K562 (cell line): ENCODE results near the gene IPO9. TPM values are rescaled to one million over a fixed set of nuclear protein-coding genes. Genes with fewer than 3 reads are reported as not detected.

Source experiments
- ATAC-seq: fragments of 200-7000 bp; cut with Tn5 transposase; 3 replicates; pipeline ENCODE4 v1.9.1; 2020; ENCODE audit warnings: moderate library complexity
- BruUV-seq: library from RNA; stranded (reverse); fragments of 400-500 nt; replicated peaks from 2 replicates; lab custom pipeline; 2021; lab: Mats Ljungman, UMichigan
- CTCF ChIA-PET: fragments of 300-600 bp; formaldehyde crosslinking; extraction: SDS; loops from one replicate; lab custom pipeline; 2021; ENCODE audit warnings: low intra/inter-chr PET ratio; lab: Yijun Ruan, JAX
- POLR2A ChIA-PET: fragments of 300-600, 350-650 bp; sonication (Branson Sonifier 250); formaldehyde crosslinking; extraction: SDS; loops from one replicate; lab custom pipeline; 2021; ENCODE audit warnings: antibody characterized with exemption, inconsistent platforms; lab: Yijun Ruan, JAX
- DNase-seq, 4 experiments: peaks; one replicate each; pipeline versions ENCODE4 v3.0.0 to v3.0.0-alpha.2; 2011 to 2018; ENCODE audit warnings: low spot score in 3 of 4, mixed read lengths in 3 of 4; ENCODE audit errors: extremely low read depth in 1 of 4
- FAIRE-seq: peaks from 2 replicates; lab custom pipeline; 2011; peaks lifted over from hg19 to GRCh38; lab: Jason Lieb, UNC
- H2AFZ ChIP-seq: 2 replicates; pipeline ENCODE4 v1.6.0; 2011; ENCODE audit warnings: low read depth, low read length, control low read depth, inconsistent platforms
- H3K27ac ChIP-seq: fragments of 200-600 bp; 3 replicates; pipeline ENCODE4 v1.8.0; 2011; ENCODE audit warnings: low read depth, mild to moderate bottlenecking, control low read depth, inconsistent platforms, low read length, moderate library complexity, mixed read lengths; ENCODE audit errors: extremely low read depth
- H3K27me3 ChIP-seq, 2 experiments: fragments of 300-600 bp in 1 of 2; 2 replicates in 1 of 2; 3 replicates in 1 of 2; pipeline versions ENCODE4 v1.6.0 to v1.8.0; 2011; ENCODE audit warnings: inconsistent platforms in 2 of 2, low read length in 2 of 2, mild to moderate bottlenecking in 1 of 2, mixed read lengths in 1 of 2, moderate library complexity in 1 of 2; ENCODE audit not compliant: control insufficient read depth in 2 of 2, insufficient read depth in 2 of 2
- H3K36me3 ChIP-seq: fragments of 300-600 bp; 3 replicates; pipeline ENCODE4 v1.8.0; 2011; ENCODE audit warnings: mild to moderate bottlenecking, low read length, inconsistent platforms; ENCODE audit not compliant: control insufficient read depth, insufficient read depth
- H3K4me1 ChIP-seq, 2 experiments: fragments of 200-600 bp in 1 of 2; replicated peaks in 1 of 2; 2 replicates in 1 of 2; 3 replicates in 1 of 2; pipeline versions ENCODE4 v1.5.1 to v1.8.0; 2011; ENCODE audit warnings: inconsistent platforms in 2 of 2, low read length in 2 of 2, mild to moderate bottlenecking in 1 of 2, mixed read lengths in 1 of 2, moderate library complexity in 1 of 2; ENCODE audit not compliant: control insufficient read depth in 2 of 2, insufficient read depth in 2 of 2
- H3K4me2 ChIP-seq: 2 replicates; pipeline ENCODE4 v1.6.1; 2011; ENCODE audit warnings: low read length, control low read depth, inconsistent platforms, mixed read lengths; ENCODE audit not compliant: insufficient read depth
- H3K4me3 ChIP-seq: fragments of 200-600 bp; sonication (generic), shearing (Covaris generic); 2 replicates; pipeline ENCODE4 v1.5.1; 2016; ENCODE audit warnings: control low read depth, inconsistent platforms
- H3K79me2 ChIP-seq: fragments of 200-600 bp; 3 replicates; pipeline ENCODE4 v1.8.0; 2011; ENCODE audit warnings: low read length, inconsistent platforms; ENCODE audit not compliant: control insufficient read depth, insufficient read depth
- H3K9ac ChIP-seq, 2 experiments: 2 replicates each; pipeline versions ENCODE4 v1.6.0 to v1.6.1; 2011; ENCODE audit warnings: low read depth in 2 of 2, low read length in 2 of 2, control low read depth in 1 of 2, inconsistent platforms in 1 of 2, mild to moderate bottlenecking in 1 of 2, mixed read lengths in 1 of 2; ENCODE audit not compliant: insufficient read depth in 1 of 2
- H3K9me1 ChIP-seq: one replicate; pipeline ENCODE4 v1.6.0; 2011; ENCODE audit warnings: inconsistent platforms, mild to moderate bottlenecking, low read length, moderate library complexity; ENCODE audit not compliant: control insufficient read depth, insufficient read depth
- H3K9me3 ChIP-seq: replicated peaks from 2 replicates; pipeline ENCODE4 v1.5.1; 2011; ENCODE audit warnings: low read depth, low read length, inconsistent platforms; ENCODE audit not compliant: control insufficient read depth, insufficient read depth
- H4K20me1 ChIP-seq: replicated peaks from 2 replicates; pipeline ENCODE4 v1.6.1; 2011; ENCODE audit warnings: low read length, inconsistent platforms, mixed read lengths; ENCODE audit not compliant: control insufficient read depth, insufficient read depth
- CBX3 ChIP-seq, 2 experiments: IDR thresholded peaks; 1 replicate in 1 of 2; 2 replicates in 1 of 2; pipeline ENCODE4 v1.6.1; 2012; ENCODE audit warnings: inconsistent platforms in 2 of 2, low read length in 2 of 2, borderline replicate concordance in 1 of 2, control low read depth in 1 of 2
- GATAD2B ChIP-seq: fragments of 450-650 bp; IDR thresholded peaks from 2 replicates; pipeline ENCODE4 v1.6.1; 2017; ENCODE audit warnings: mild to moderate bottlenecking, borderline replicate concordance
- KAT2B ChIP-seq: IDR thresholded peaks from one replicate; pipeline ENCODE4 v1.6.1; 2012; ENCODE audit warnings: low read depth, mild to moderate bottlenecking, control low read depth, inconsistent platforms, low read length, moderate library complexity
- SRSF7 ChIP-seq: fragments of 200-400 bp; formaldehyde crosslinking; optimal IDR thresholded peaks from 2 replicates; pipeline ENCODE3; 2017; ENCODE audit warnings: mild to moderate bottlenecking, low read depth, low read length
- ZBED1 ChIP-seq: IDR thresholded peaks from 2 replicates; pipeline ENCODE4 v1.6.1; 2014
- ZNF589 ChIP-seq: fragments of 200-800 bp; sonication (Bioruptor generic); IDR thresholded peaks from 2 replicates; pipeline ENCODE4 v1.6.1; 2016; ENCODE audit warnings: low read depth, missing genetic modification characterization, missing compliant biosample characterization
- ZNF785 ChIP-seq: fragments of 250-450 bp; sonication (Bioruptor Pico); IDR thresholded peaks from 2 replicates; pipeline ENCODE4 v1.4.0; 2020; ENCODE audit warnings: mild to moderate bottlenecking
- WGBS: fragments of 100-300 bp; shearing (Covaris generic); methylation state at CpG from one replicate; pipeline ENCODE4 v1.1.6; 2016; ENCODE audit warnings: low coverage, mixed read lengths; ENCODE audit not compliant: insufficient coverage; ENCODE audit errors: missing lambda C conversion rate; 5-methylcytosine and 5-hydroxymethylcytosine counted together
- in situ Hi-C: fragments of 300-500 bp; cut with MboI; formaldehyde crosslinking; loops from 4 replicates; pipeline ENCODE4 v1.15.0; 2018; ENCODE audit warnings: inconsistent platforms, mixed read lengths
- intact Hi-C: fragments of 100-400 bp; cut with micrococcal nuclease; formaldehyde crosslinking; loops from 2 replicates; pipeline ENCODE4 v1.14.2; 2022
- polyA plus RNA-seq, 8 experiments: library from polyadenylated mRNA; depleted of rRNA in 4 of 8; stranded (reverse) in 5 of 8; unstranded in 3 of 8; fragments of >200 nt; fragmentation: Nextera tagmentation in 2 of 8; fragmentation: Illumina TruSeq in 1 of 8; extraction: Ambion mirVana in 2 of 8; extraction: Trizol in 1 of 8; gene quantifications; 2 replicates each; pipeline versions ENCODE4 v1.2.1 to v1.2.3, GENCODE V29; 2011 to 2014; ENCODE audit warnings: inconsistent platforms in 1 of 8, missing spikeins in 1 of 8
- total RNA-seq, 7 experiments: library from RNA; depleted of rRNA in 6 of 7; stranded (reverse); fragments of >200 nt in 6 of 7; fragmentation: Illumina TruSeq in 2 of 7; extraction: Trizol in 2 of 7; gene quantifications; 2 replicates each; pipeline versions ENCODE4 v1.2.1 to v1.2.3, GENCODE V29; 2011 to 2021; ENCODE audit warnings: low replicate concordance in 1 of 7
- TF ChIP-seq, protein P1 (sequence below): fragments of 200-400 bp; formaldehyde crosslinking; IDR thresholded peaks from 2 replicates; pipeline ENCODE4 v1.6.1; 2017; ENCODE audit warnings: mild to moderate bottlenecking, low read depth, low read length, moderate library complexity
- TF ChIP-seq, protein P2 (sequence below): sonication (generic); formaldehyde crosslinking; IDR thresholded peaks from 2 replicates; pipeline ENCODE4 v1.8.1; 2022; ENCODE audit warnings: missing genetic modification reagents

The IPO9 gene
- total and polyA plus RNA-seq, 9 of the 15 experiments (the other 6 are each of a cell fraction or from before 2014, with no cell fraction given) = 27.9 to 78.6 (median 43.9) TPM

DNA sequence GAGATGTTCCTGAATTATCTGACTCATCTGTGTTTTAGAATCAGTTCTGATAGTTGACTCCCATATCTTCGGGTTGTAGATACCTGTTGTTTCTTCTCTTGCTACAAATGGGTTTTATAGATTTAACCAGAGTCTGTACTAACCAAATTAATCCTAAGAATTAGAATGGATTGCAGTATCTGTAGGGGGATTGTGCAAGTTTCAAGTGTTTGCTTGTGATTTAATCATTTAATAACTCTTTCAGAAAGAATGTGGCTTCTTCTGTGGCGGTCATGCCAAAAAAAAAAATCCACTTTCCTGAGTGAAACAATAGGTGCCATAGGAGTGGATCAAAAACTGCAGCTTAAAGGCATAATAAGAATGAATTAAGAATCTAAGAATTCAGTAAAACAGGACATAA lies 9.4 kb downstream of the IPO9 start:
- 33% methylated on average over 2 of the region's 2 CpGs for WGBS
- in situ Hi-C loops = no loop called here
- H4K20me1 ChIP-seq = peaks cover 7% of the 10 kb centered on the region
- intact Hi-C loops = no loop called here
- H3K36me3 ChIP-seq = peaks cover 61% of the 10 kb centered on the region
- ChIA-PET POLR2A (interaction anchor here (0.8 to 3.0 kb wide), 2 partner anchors 9 to 13 kb away, joined by 4 to 13 read pairs; partner anchors contain the start of gene IPO9), CTCF (no interaction called here)
- no peak overlapping the region for H3K9ac ChIP-seq
- no peak overlapping the region for H2AFZ ChIP-seq
- no peak overlapping the region for H3K4me3 ChIP-seq
- ATAC-seq (no peak), DNase-seq (no peak), FAIRE-seq (no peak)
- peaks cover 97% of the 10 kb centered on the region for H3K79me2 ChIP-seq
- no peak overlapping the region for H3K4me2 ChIP-seq
- H3K9me1 ChIP-seq = no peaks in the 10 kb centered on the region
- no TSS peak for BruUV-seq
- no peaks in the 10 kb centered on the region for H3K9me3 ChIP-seq
- TF ChIP-seq SRSF7 = no peak
- TF ChIP-seq, protein P1, sequence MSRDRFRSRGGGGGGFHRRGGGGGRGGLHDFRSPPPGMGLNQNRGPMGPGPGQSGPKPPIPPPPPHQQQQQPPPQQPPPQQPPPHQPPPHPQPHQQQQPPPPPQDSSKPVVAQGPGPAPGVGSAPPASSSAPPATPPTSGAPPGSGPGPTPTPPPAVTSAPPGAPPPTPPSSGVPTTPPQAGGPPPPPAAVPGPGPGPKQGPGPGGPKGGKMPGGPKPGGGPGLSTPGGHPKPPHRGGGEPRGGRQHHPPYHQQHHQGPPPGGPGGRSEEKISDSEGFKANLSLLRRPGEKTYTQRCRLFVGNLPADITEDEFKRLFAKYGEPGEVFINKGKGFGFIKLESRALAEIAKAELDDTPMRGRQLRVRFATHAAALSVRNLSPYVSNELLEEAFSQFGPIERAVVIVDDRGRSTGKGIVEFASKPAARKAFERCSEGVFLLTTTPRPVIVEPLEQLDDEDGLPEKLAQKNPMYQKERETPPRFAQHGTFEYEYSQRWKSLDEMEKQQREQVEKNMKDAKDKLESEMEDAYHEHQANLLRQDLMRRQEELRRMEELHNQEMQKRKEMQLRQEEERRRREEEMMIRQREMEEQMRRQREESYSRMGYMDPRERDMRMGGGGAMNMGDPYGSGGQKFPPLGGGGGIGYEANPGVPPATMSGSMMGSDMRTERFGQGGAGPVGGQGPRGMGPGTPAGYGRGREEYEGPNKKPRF = no peak
- no peak for TF ChIP-seq CBX3 (IDR thresholded peaks at IDR 0.05; ENCODE audit: borderline replicate concordance in 1 of 2, low read length in 2 of 2)
- no peak for TF ChIP-seq KAT2B
- no peak for TF ChIP-seq ZNF785
- TF ChIP-seq ZBED1 = no peak
- TF ChIP-seq, protein P2, sequence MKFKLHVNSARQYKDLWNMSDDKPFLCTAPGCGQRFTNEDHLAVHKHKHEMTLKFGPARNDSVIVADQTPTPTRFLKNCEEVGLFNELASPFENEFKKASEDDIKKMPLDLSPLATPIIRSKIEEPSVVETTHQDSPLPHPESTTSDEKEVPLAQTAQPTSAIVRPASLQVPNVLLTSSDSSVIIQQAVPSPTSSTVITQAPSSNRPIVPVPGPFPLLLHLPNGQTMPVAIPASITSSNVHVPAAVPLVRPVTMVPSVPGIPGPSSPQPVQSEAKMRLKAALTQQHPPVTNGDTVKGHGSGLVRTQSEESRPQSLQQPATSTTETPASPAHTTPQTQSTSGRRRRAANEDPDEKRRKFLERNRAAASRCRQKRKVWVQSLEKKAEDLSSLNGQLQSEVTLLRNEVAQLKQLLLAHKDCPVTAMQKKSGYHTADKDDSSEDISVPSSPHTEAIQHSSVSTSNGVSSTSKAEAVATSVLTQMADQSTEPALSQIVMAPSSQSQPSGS (CRISPR knock-in tag) = no peak
- TF ChIP-seq ZNF589 (CRISPR knock-in tag) = no peak
- TF ChIP-seq GATAD2B = no peak
- TF ChIP-seq, all 486 proteins: peak for 0
- Histone ChIP-seq H3K27me3 (no peaks in the 10 kb centered on the region), H3K27ac (peak overlapping the region; percentile 3; the same call in 1 of the 3 replicates), H3K4me1 (peaks cover 10 to 22% of the 10 kb centered on the region in 2 experiments; a peak in 4 of 5 replicates)
